Natural killer cell (primary cell): Measurements from ENCODE around the gene OR52K2. TPM values are rescaled to one million over a fixed set of nuclear protein-coding genes. Genes with fewer than 3 reads are reported as not detected.

ENCODE experiments used
- ATAC-seq, 3 donors: fragments of 150-1000 bp in 2 of 3; fragments of 200-7000 bp in 1 of 3; cut with Tn5 transposase; 1 replicate in 1 of 3; 2 replicates in 2 of 3; pipeline ENCODE4 v1.10.0; 2021; ENCODE audit warnings: mild to moderate bottlenecking in 2 of 3, moderate library complexity in 2 of 3
- DNase-seq, 2 donors: peaks; one replicate each; pipeline versions ENCODE4 v3.0.0 to v3.0.0-alpha.2; 2013 to 2021; ENCODE audit warnings: mixed read lengths in 1 of 2
- H3K27ac ChIP-seq: one replicate; pipeline ENCODE4 v1.5.1; 2013; ENCODE audit warnings: mild to moderate bottlenecking, low read length
- H3K27me3 ChIP-seq: one replicate; pipeline ENCODE4 v1.6.1; 2013; ENCODE audit warnings: low read length; ENCODE audit not compliant: control insufficient read depth, insufficient read depth
- H3K36me3 ChIP-seq: one replicate; pipeline ENCODE4 v1.6.1; 2013; ENCODE audit warnings: low read length; ENCODE audit not compliant: control insufficient read depth, insufficient read depth
- H3K4me1 ChIP-seq: one replicate; pipeline ENCODE4 v1.6.1; 2013; ENCODE audit warnings: low read length; ENCODE audit not compliant: control insufficient read depth, insufficient read depth
- H3K4me3 ChIP-seq: one replicate; pipeline ENCODE4 v1.5.1; 2013; ENCODE audit warnings: low read length
- H3K9me3 ChIP-seq: one replicate; pipeline ENCODE4 v1.6.1; 2013; ENCODE audit warnings: low read length; ENCODE audit not compliant: control insufficient read depth, insufficient read depth
- H3K27ac Mint-ChIP-seq, 2 donors: one replicate each; pipeline ENCODE4 v1.8.0; 2022; ENCODE audit warnings: mild to moderate bottlenecking in 2 of 2, mixed read lengths in 2 of 2, moderate library complexity in 1 of 2
- H3K27me3 Mint-ChIP-seq, 2 donors: one replicate each; pipeline ENCODE4 v1.8.0; 2022; ENCODE audit warnings: low read depth in 2 of 2, mixed read lengths in 2 of 2
- H3K36me3 Mint-ChIP-seq: one replicate; pipeline ENCODE4 v1.8.0; 2022; ENCODE audit warnings: mixed read lengths
- H3K4me1 Mint-ChIP-seq, 2 donors: one replicate each; pipeline ENCODE4 v1.8.0; 2022; ENCODE audit warnings: mixed read lengths in 2 of 2
- H3K4me3 Mint-ChIP-seq: one replicate; pipeline ENCODE4 v1.8.0; 2022; ENCODE audit warnings: mild to moderate bottlenecking, moderate library complexity, mixed read lengths
- H3K9me3 Mint-ChIP-seq, 2 donors: one replicate each; pipeline ENCODE4 v1.8.0; 2022; ENCODE audit warnings: mixed read lengths in 2 of 2
- CTCF ChIP-seq: fragments of 200-600 bp; IDR thresholded peaks from one replicate; pipeline ENCODE4 v1.8.0; 2022; ENCODE audit warnings: antibody characterized with exemption
- WGBS: methylation state at CpG from one replicate; pipeline ENCODE4 v1.1.7; 2013; ENCODE audit warnings: missing lambda C conversion rate; ENCODE audit not compliant: insufficient coverage; 5-methylcytosine and 5-hydroxymethylcytosine counted together
- intact Hi-C: fragments of 100-400 bp; cut with micrococcal nuclease; formaldehyde crosslinking; loops from one replicate; pipeline ENCODE4 v1.14.2; 2022
- total RNA-seq, 4 donors: library from RNA; stranded (reverse); fragments of 120-200 nt in 1 of 4; gene quantifications; one replicate each; pipeline versions ENCODE4 v1.2.3 to v1.2.4, GENCODE V29; 2013 to 2022

The OR52K2 gene
- total RNA-seq, 3 donors from 2014 or later (not counting 1 experiment from before 2014, with no cell fraction given): not detected

- Histone ChIP-seq H3K4me3 (no peak overlapping the region), H3K36me3 (no peaks in the 10 kb centered on the region), H3K9me3 (no peaks in the 10 kb centered on the region), H3K27me3 (no peaks in the 10 kb centered on the region), H3K4me1 (no peaks in the 10 kb centered on the region), H3K27ac (no peak overlapping the region)
- no peak for DNase-seq
- intact Hi-C loops: no loop called here
- no peak overlapping the region for H3K4me3 Mint-ChIP-seq
- H3K27ac Mint-ChIP-seq: no peak overlapping the region
- peaks cover 0 to 3% of the 10 kb centered on the region in 2 donors for H3K9me3 Mint-ChIP-seq
- no peak for ATAC-seq
- 100% methylated on average over 1 of the region's 4 CpGs for WGBS
- peaks cover 21 to 58% of the 10 kb centered on the region in 2 donors for H3K27me3 Mint-ChIP-seq
- TF ChIP-seq CTCF: no peak
- H3K36me3 Mint-ChIP-seq: no peaks in the 10 kb centered on the region
- no peaks in the 10 kb centered on the region for H3K4me1 Mint-ChIP-seq
These were observed 42.9 kb downstream of the OR52K2 start for GRCh38 chr11:4491878-4492606.

- H3K36me3 ChIP-seq: no peaks in the 10 kb centered on the region
- H3K4me1 Mint-ChIP-seq: no peaks in the 10 kb centered on the region
- no peak overlapping the region for H3K27ac Mint-ChIP-seq
- 50% methylated on average over 5 of the region's 5 CpGs for WGBS
- H3K36me3 Mint-ChIP-seq: no peaks in the 10 kb centered on the region
- H3K27me3 ChIP-seq: no peaks in the 10 kb centered on the region
- DNase-seq: no peak
- no peak overlapping the region for H3K4me3 ChIP-seq
- no peaks in the 10 kb centered on the region for H3K4me1 ChIP-seq
- no peak overlapping the region for H3K4me3 Mint-ChIP-seq
- TF ChIP-seq CTCF: peak; percentile 57
- peaks cover 19 to 58% of the 10 kb centered on the region in 2 donors for H3K27me3 Mint-ChIP-seq
- H3K27ac ChIP-seq: no peak overlapping the region
- intact Hi-C loops: loop anchor here (1.0 kb wide), 1 partner anchor 306 kb away; no protein-coding TSS in a partner anchor
- ATAC-seq: no peak
- peaks cover 0 to 3% of the 10 kb centered on the region in 2 donors for H3K9me3 Mint-ChIP-seq
- no peaks in the 10 kb centered on the region for H3K9me3 ChIP-seq
These were observed 44.4 kb downstream of the OR52K2 start for GRCh38 chr11:4493480-4493818.

- no peak overlapping the region for H3K27ac Mint-ChIP-seq
- Histone ChIP-seq H3K9me3 (no peaks in the 10 kb centered on the region), H3K27me3 (no peaks in the 10 kb centered on the region), H3K27ac (no peak overlapping the region), H3K36me3 (no peaks in the 10 kb centered on the region), H3K4me1 (no peaks in the 10 kb centered on the region), H3K4me3 (no peak overlapping the region)
- no peak for TF ChIP-seq CTCF
- intact Hi-C loops: no loop called here
- peaks cover 0 to 3% of the 10 kb centered on the region in 2 donors for H3K9me3 Mint-ChIP-seq
- H3K27me3 Mint-ChIP-seq: peaks cover 11 to 40% of the 10 kb centered on the region in 2 donors
- no peaks in the 10 kb centered on the region for H3K4me1 Mint-ChIP-seq
- DNase-seq (no peak), ATAC-seq (no peak)
- WGBS: 80% methylated on average over 7 of the region's 7 CpGs
- no peaks in the 10 kb centered on the region for H3K36me3 Mint-ChIP-seq
- H3K4me3 Mint-ChIP-seq: no peak overlapping the region
These were observed 46.4 kb downstream of the OR52K2 start for GRCh38 chr11:4495487-4495886.

GRCh38 chr11:4495986-4496385 is 46.9 kb downstream of the OR52K2 start:
- H3K36me3 ChIP-seq: no peaks in the 10 kb centered on the region
- intact Hi-C loops: no loop called here
- TF ChIP-seq CTCF: no peak
- H3K9me3 ChIP-seq: no peaks in the 10 kb centered on the region
- no peak for ATAC-seq
- H3K4me1 ChIP-seq: no peaks in the 10 kb centered on the region
- no peaks in the 10 kb centered on the region for H3K27me3 ChIP-seq
- Mint-ChIP-seq H3K36me3 (no peaks in the 10 kb centered on the region), H3K4me3 (no peak overlapping the region), H3K27ac (no peak overlapping the region), H3K27me3 (peaks cover 11 to 39% of the 10 kb centered on the region in 2 donors), H3K4me1 (no peaks in the 10 kb centered on the region), H3K9me3 (peaks cover 0 to 3% of the 10 kb centered on the region in 2 donors)
- 81% methylated on average over 6 of the region's 6 CpGs for WGBS
- no peak overlapping the region for H3K4me3 ChIP-seq
- DNase-seq: no peak
- H3K27ac ChIP-seq: no peak overlapping the region
